Measurements from ENCODE around the gene NT5DC4.

DNA sequence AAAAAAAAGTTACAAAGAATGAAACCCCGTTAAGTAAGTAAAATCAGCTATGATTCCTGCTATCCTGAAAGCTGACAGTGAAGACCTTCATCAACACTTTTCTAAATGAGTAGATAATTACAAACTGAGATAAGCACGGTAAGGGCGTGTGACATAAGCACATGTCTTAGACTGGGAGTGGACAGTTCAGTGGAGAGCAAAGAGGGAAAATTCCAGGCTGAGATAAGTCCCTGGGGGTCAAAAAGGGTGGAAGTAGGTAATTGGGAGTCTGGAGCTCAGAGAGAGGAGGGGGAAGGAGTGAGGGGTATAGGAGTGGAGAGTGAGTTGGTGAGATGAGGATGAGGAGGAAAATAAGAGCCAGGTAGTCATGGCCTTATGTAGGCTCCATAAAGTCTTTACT, 67.8 kb downstream of the NT5DC4 start:
- TF ChIP-seq CTCF (IDR thresholded peaks at IDR 0.05) (no peak), POLR2A (IDR thresholded peaks at IDR 0.05) (no peak)

Data from testis (tissue), 2 donors.